Esophagus mucosa (tissue), 1 donor: ENCODE measurements around the gene NHLRC1. TPM values are rescaled to one million over a fixed set of nuclear protein-coding genes. Genes with fewer than 3 reads are reported as not detected.

Experiments
- ATAC-seq: fragments of 200-7000 bp; cut with Tn5 transposase; one replicate; pipeline ENCODE4 v1.9.1; 2020
- total RNA-seq: library from RNA; stranded (reverse); gene quantifications from one replicate; pipeline ENCODE4 v1.2.4, GENCODE V29; 2023
- donor health status: DM: yes; HTN: yes; CAD: no.

NHLRC1 gene
- total RNA-seq, 1 donor from 2014 or later: 0.96 TPM

DNA sequence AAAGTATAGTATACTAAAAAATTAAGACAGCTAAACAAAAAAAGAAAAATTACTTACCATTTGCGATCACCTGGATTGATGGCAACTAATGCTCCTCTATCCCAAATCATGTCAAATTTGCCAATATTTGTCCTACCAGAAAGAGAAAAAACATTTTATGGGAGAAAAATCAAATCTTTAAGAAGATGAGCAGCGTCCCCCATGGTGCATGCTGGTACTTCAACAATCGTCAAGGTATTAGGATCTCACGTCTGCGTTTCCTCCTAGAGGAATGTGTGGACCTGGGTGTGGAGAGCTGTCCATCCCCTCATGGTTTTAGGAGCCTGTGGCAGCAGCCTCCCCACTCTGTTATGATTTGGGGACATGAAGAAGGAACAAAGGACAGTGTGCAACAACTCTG, 16.4 kb upstream of the NHLRC1 start:
- ATAC-seq: no peak

DNA sequence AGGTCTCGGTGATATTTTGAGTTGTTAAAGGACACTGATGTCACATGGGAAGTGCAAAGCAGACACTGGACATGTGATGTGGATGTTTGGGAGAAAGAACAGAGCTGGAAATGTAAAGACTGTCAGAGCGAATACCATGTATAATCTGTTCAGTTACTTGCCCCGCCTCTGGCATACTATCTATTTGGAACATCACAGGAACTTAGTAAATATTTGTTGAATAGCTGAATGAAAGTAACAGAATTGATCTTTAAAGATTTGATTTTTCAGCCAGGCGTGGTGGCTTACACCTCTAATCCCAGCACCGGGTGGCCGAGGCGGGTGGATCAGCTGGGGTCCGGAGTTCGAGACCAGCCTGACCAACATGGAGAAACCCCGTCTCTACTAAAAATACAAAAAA, 13.8 kb upstream of the NHLRC1 start:
- no peak for ATAC-seq

DNA sequence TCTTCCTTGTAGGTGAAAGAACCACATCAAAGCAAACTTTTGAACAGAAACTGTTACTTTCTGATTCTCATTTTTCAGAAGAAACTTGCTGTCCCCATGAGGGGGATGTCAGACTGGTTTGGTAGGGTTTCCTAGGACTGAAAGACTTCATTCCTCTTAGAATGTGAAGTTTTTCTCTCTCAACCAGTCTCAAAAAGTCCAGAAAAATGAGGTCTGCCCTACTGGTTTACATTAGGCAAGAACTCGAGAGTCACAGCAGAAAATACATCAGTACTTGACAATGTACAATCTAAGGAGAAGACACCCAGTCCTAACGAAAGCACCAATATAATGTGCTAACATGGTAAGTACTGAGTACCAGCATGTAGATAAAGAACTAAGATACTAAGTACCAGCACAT, 12.7 kb upstream of the NHLRC1 start:
- no peak for ATAC-seq

DNA sequence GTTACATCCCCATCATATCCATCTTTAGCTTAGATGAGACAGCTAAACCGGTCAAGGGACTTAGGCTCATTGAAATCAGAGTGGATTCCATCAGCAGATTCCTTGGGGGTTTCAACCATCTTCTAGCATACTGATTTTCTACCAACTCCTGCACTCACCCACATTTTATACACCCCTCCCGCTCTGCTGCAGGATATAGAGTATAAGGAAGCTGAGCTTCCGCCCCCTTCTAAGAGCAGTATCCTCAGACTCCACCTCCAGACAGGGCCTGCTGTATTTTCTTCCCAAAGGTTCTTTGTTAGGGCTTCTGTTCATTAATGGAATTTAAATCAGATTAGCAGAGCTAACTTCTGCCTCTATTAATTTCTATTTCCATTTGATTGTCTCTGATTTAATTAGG, 9.9 kb upstream of the NHLRC1 start:
- ATAC-seq: no peak

DNA sequence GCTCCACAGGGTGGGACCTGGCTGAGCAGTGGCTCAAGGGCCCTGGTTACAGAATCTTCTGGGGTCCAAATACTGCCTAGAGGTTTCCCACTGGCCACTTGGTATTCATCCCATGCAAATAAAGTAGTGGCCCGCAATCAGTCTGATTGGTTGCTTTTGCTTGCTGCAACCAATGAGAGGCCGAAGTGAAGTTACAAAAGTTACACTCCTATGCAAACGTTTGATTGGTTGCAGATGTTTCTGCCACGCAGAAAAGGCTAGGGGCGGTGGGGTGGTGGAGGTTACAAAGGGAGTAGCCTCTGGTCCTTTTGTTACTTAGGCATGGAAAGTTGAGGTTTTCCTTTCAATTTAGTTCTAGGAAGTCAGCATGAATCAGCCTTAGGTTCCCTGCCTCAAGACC, 3.6 kb upstream of the NHLRC1 start:
- ATAC-seq: no peak

DNA sequence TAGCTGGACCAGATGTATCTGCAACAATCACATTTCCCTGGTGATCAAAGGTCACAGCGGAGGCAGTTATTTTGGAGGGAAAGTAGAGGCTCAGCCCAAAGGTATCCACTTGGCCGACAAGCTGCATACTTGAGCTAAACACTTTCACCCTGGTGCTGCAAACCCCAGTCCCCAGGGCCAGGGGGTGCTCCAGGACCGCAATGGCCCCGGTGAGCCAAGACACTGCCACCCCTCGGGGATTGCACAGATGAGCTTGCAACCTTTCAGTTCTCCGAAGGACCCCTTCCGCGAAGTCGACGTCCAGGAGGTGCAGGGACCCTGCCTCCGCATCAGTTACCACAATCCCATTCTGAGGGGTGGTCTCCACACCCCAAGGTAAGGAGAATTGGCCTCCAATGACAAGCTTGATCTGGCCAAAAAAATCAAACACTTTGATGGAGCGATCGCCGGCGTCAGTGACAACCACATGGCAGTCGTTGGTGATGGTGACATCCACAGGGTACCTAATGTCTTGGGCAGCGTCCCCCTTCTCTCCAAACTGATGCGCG, 823 bp downstream of the NHLRC1 start:
- ATAC-seq: no peak

DNA sequence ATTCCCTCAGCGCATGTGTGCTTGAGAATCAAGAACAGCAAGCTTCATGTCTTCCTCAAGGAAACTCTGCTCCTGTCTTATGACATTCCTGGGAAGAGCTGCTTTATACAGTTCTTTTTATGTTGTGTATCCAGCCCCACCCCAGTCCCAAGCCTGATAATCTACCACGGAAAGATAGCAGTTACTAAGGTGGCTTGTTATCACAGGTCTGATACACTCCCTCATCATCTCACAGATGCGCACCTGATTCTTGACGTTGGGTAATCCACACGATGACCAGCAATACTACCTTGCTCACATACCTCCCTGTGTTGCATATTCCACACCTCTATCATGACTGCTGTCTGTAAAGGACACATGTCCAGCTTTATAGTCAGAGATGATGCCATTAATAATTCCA, 3.2 kb downstream of the NHLRC1 start:
- no peak for ATAC-seq

DNA sequence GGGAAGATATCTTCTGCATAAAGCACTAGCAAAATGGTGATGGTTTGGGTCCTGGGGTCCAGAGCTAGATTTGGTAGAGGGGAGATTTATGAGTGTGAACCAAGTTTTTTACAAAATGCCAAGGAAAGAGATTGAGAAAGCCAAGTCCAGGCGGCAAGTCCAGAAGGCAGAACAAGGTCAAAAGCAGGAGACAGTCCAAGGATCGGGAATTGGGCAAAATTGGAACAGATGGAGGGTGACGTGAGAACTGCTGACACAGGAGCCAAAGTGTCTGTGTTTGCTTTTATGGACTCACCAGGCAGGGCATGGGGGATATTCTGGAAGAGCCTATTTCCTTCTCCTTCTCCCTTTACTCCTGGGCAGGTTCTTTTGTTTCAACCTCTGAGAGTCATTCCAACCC, 4.1 kb downstream of the NHLRC1 start:
- no peak for ATAC-seq

DNA sequence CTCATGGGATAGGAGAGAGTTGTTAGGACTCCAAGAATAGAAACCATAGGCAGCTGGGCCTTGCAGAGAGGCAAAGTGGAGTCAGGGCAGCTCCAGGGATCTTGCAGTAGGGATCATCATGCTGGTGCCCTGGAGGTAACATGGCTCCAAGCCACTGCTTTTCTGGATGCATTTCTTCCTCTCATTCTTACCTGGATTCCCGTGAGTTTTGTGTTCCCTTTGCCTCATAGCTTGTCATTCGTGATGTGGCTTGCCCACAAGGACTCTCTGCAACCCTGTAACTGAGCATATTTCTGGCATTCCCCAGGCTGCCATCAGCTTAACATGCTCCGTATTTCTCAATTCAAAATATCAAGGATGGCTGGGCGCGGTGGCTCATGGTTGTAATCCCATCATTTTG, 5.3 kb downstream of the NHLRC1 start:
- ATAC-seq: no peak

DNA sequence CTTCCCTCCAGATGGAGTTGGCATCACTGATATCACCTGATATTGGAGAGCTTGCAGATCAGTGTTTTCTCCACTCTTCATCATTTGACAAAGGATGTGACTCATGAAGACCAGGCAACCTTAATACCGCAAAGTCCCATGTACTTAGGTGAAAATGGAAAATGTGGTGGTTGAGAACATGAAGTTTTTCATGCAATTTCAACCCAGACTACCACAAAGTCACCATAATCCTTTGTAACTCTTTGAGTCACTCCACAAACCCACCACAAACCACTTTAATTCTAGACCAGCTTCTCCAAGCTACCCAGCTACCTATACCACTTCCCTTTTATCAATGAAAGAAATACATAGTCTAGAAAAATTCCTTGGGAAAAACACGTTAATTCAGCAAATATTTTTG, 7.1 kb downstream of the NHLRC1 start:
- ATAC-seq: no peak

DNA sequence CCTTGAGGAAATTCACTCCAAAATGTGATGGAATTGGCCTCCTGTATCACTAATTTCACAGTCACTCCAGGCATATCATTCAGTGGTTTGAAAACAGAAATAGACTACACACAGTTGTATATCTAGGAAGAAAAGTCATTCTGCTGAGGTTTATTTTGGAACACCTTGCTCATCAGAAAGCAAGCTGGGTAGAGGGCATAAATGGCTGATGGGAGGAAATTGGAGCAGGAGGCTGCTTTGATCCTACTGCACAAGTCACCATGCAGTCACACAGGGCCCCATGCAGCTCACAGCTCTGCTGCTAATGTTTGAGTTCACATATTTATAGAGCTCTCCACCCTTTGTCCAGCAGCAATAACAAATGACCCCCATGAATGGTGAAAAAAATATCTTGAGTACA, 12.3 kb downstream of the NHLRC1 start:
- ATAC-seq: no peak

DNA sequence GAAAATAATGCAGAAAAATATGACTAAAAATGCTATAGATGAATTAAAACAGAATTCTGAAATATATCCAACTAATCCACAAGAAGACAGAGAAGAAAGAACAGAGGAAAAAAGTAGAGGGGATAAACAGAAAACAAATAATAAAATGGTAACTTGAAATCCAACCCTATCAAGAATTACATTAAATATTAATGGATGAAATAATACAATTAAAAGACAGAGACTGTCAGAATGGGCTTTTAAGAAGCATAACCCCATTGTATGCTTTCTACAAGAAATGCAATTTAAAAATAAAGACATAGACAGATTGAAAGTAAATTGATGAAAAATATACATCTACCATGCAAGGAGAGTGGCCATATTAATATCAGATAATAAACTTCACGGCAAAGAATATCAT, 15.4 kb downstream of the NHLRC1 start:
- no peak for ATAC-seq

DNA sequence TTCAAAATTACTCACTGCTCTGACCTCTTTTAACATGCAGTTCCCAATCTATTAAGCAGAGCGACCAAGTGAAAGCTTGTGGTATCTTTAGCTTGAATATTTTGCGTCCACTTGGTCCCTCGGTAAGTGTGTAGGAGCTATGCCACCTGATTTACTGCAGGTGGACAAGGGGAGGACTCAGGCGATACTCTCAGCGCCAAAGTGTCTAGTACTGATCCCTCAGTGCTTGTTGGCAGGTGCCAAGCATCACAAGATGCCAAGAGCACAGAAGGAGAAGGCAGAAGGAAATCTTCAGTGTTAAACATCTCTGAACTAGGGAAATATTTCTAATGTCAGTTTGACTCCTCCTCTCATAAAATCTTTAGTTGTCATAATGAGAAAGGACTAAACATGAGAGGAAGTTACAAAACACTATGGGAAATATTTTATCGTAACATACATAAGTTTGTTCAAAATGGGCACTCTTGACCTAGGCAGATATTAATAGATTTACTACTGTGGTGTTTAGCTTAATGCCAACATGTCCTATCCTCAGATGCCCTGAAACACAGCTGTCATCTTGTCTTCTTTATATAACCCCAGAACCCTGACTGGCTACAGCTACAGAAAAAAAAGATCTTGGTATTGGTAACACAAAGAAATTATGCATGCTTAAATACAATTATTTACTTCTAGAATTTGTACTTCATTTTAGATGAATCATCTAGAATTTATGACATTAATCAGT, 19.5 kb downstream of the NHLRC1 start:
- no peak for ATAC-seq

DNA sequence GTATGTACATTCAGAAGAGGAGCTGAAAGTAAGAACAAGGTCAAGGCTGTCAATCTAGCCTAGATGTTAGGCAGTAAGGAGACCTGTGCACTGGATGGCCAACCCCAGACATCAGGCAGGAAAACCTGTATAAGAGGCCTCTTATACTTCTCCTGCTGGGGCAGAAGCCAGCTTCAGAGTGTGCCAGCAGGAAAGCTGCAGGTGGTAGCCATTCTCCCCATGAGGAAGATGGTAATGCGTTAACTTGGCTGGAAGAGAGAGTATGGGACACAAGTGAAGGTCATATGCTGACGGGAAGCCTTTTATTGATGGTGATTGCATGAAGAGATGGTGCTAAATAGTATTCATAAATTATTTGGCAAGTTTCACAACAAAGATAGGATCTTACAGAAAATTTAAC, 20.6 kb downstream of the NHLRC1 start:
- ATAC-seq: no peak

DNA sequence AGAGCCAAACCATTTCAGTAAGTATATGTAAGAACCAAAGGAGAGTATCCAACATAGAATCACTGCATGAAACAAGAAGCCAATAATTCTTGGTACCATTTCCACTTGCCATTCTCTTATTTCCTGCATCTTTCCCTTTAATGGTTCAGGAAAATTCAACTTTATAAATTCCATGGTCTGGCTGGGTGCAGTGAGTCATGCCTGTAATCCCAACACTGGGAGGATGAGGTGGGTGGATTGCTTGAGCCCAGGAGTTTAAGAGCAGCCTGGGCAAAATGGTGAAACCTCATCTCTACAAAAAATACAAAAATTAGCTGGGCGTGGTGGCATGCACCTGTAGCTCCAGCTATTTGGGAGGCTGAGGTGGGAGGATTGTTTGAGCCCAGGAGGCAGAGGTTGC, 21.2 kb downstream of the NHLRC1 start:
- no peak for ATAC-seq

DNA sequence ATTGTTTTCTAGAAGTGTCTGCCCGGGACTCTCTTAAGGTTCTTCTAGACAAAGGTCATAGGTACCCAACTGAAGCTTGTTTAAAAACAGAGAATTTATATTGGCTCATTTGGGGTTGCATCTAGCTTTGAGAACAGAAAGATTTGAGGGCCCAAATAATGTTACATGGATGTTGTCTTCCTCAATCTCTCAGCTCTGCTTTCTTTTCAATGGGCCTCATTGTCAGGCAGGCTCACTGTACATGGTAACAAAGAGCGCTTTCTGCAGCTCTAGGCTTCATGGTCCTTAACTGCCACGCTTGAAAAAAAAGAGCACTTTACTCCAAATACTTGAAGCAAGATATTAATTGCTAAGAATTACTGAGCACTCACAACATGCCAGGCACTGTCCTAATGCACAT, 22.2 kb downstream of the NHLRC1 start:
- ATAC-seq: no peak

DNA sequence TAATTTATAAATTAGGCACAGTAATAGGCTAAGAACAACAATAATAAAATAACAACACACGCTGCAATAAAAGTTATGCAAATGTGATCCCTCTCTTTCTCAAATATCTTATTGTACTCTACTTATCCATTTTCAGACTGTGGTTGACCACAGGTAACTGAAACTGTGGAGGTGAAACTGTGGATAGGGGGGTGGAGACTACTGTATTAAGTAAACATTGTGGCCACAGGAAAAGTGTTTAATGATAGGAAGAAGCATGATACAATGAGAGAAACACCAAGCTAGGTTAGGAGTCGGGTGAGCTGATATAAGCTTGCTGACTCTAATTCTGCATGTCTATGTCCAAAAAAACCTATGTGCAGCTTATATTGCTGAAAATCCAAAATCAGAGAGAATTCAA, 23.0 kb downstream of the NHLRC1 start:
- no peak for ATAC-seq

DNA sequence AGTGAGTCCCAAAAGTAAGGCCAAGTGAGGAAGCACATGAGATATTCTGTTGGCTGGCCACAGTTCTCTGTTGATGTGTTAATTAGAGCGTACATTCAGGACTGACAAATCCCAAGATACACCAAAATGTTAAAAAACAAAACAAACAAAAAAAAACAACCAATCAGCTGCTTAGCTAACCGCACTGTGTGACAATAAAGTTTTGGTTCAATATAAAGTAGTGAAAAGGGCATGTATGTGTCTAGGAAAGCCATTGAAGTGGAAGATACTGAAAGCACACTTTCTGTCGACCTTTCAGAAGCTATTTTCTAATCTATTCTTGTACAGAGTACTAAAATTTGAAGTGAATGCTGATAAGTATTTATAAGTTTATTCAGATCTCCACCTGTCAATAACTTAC, 26.1 kb downstream of the NHLRC1 start:
- ATAC-seq: no peak

DNA sequence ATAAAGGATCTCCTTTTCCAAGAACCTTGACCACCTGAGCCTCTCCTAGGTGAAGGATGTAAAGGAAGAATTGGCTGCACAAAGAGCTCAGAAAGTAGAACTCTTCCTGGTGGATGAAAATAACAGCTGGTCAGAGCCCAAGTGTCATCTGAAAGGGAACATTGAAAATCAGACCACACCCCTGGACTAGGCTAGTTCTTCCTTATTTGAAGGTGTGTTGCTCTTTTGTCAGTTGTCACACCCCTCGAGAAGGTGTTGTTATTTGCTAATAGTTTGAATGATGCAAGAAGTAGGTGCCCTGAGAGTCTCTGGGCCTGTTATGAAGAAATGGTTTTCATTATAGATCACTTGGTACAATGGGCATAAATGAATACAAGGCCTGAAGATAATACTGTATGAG, 31.1 kb downstream of the NHLRC1 start:
- ATAC-seq: peak; percentile 91

DNA sequence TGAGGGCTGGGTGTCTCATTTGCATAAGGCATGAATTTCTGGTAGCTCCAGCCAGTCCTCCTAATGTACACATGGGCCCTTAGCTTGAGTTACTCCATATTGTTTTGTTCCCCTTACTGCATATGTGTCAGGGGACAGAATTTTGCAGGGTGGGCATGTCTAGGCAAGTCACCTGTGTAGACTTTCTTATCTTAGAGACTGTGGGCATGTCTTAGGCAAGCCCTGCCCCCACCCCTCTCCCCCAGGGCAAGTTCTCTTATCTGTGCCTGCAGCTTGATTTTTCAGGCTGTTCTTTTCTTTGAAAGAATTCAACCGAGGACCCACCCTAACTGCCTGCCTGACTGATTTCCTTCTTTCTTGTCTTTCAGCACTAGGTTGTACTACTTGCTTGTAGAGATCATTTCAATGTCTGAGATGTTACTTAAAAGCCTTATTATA, 32.1 kb downstream of the NHLRC1 start:
- ATAC-seq: no peak

DNA sequence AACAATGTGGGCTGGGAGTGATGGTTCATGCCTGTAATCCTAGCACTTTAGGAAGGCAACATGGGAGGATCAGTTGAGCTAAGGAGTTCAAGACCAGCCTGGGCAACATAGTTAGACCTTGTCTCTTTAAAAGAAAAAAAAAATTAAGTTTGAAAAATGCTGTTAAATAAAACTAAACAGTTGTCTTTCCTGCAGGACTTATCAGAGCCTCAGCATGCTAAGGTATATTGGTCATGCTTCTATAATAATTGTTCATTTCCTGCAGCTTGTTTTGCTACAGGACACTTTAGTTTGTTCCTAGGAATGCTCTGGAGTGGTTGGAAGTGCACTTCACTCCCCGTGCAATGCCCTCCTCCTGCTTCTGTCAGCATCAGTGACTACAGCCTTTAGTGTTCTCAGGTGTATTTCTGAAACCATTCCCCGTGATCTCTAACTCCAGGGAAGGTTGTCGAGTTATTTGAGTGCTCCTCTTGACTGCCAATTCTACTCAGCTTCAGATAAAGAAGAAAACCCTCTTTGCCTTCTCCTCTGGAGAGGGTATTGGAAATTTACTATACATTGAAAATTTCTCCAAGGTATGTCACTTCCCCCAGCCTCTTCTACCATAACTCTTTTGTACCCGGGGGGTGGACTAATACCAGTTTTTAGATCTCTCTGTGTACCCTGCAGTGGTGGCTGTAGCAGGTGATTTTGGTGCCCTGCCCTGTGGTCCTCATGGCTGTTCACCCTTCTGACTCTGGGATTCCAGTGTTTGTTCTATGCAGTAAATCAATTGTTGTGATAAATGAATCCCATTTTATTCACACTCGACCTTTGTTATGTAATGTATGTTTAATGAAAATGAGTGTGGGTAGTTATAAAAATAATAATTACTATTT, 33.8 kb downstream of the NHLRC1 start:
- no peak for ATAC-seq

DNA sequence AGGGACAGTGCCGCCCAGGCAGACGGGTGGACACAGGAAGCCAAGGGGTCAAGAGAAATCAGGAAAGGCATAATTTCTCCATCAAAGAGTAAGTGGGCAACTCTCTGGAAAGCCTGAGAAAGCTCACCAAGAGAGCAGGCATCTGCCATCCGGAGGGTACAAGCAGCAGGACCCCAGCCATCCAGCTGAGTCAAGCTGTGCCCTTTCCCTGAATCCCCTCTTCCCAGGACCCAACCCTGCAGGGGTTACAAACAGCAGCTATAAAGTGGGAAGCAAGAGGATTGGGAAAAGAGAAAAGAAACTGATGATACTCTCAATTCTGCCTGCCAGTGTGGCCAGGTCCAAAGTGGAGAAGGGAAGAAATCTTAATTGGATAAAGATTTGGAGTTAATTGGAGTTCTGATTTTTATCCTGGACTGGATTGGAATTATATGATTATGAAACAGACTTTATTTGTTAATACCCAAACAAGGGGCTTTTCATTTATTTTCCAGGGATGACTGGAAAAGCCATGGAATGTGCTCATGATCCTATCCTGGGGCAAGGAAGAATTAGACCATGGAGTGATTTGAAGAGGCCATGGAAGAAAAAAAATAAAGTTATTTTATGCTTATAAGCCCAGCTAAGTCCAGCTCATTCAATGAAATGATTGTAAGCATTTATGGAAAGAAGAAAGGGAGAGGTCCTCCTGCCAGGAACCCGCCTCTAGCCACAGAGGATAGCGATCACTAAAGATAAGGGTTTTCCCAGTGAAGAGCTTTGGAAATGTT, 34.9 kb downstream of the NHLRC1 start:
- no peak for ATAC-seq

DNA sequence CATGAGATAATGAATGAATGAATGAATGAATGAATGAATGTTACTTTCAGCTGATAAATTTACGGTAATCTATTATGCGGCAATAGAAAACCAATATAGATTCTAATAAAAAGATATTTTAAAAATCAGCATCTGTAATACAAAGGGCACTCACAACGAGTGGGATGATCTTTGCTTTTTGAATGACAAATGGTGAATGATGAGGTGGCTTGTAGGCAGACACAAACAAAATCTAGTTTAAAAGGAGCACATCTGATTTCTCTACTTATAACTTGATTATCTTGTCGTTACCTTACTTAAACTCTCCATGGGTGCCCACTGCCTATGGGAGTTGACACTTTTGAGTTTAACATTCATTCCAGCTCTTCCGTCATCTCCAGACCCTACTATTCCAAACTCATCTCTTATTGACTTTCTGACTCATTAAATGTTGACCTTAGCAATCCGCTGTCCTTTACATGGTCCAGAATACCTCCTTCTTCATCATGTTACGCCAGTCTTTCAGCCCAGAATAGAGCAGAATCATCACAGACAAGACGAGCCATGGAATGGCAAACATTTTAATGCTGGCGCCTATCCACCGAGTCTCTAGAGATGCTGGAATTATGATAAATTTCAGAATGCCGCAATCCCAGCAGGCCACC, 41.3 kb downstream of the NHLRC1 start:
- no peak for ATAC-seq
